ENCODE data around the gene NUDT12.

The NUDT12 gene

DNA sequence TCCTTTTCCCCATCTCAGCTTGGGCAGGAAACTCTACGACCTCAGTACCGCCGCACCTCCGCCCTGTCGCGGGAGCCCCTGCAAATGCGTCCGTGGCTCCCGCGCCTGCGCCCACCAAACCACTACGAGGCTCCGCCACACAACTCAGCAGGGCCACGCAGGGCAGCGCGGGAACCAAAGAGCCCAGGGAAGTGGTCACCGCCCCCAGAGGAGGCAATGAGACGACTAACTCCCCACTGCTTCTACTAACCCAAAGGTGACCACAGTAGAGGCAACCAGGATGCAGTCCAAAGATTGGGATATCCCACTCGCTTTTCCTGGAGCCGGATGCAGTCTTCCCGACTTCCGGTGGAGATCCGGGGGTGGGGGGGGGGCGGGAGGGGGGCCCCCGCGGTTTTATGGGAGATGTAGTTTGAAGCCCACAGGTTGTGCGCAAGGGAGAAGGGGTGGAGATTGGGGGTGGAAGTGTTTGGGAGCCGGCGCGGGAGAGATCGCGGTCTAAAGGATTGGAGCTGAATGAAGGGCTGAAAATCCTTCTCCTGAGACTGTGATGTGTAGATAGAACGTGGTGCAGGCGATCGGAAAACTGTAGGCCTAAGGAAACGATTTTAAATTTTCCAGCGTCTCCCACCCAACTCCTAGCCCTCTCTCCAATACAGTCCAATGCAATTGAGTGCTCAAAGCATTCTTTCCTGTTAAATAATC is at the start of gene NUDT12:
NUDT12 (minus strand) TSS at position 337 of the 705 bp plus-strand sequence. CDS start 2,541 bp downstream, outside the sequence.
- peak; percentile 38 for DNase-seq

GRCh38 chr5:103607346-103607745 is 44.8 kb upstream of the NUDT12 start:
- no peak for DNase-seq

DNA sequence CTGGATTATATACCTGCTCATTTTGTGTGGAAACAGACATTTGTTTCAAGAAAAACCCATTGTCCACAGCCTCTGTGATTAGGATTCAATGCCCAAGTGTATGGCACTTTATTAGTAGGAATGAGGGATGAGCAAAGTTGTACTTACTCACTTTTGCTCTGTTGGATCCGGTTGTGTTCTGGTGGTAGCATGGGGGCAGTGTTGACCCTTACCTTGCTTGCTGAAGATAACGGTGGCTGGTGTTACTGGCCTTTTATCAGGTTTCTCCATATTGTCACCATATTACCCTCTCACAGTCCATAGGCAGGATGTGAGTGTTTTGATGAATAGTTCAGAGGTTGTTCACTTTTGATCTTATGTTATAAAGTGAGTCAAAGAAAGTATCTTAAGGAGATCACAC is 42.7 kb upstream of the NUDT12 start:
- DNase-seq: no peak

GRCh38 chr5:103602438-103602837 is 39.8 kb upstream of the NUDT12 start:
- no peak for DNase-seq

DNA sequence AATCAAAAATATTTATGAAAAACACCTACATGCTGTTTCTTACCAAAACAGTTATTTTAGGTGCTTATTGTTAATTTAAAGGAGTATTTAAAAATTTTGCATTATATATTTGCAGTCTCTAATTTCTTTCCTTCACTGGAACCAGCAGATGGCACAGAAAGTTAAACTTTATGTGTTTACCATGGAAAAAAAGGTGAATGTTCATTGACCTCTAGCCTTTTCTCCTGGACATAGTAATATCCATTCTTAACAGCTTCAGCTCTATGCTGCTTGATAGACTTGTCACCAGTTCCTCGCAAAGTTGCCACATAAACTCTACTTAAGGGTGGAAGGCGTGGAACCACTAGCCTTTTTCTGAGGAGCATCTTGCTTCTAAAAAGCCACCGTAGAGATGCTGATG is 38.7 kb upstream of the NUDT12 start:
- no peak for DNase-seq

GRCh38 chr5:103600086-103600485 is 37.5 kb upstream of the NUDT12 start:
- DNase-seq: no peak

DNA sequence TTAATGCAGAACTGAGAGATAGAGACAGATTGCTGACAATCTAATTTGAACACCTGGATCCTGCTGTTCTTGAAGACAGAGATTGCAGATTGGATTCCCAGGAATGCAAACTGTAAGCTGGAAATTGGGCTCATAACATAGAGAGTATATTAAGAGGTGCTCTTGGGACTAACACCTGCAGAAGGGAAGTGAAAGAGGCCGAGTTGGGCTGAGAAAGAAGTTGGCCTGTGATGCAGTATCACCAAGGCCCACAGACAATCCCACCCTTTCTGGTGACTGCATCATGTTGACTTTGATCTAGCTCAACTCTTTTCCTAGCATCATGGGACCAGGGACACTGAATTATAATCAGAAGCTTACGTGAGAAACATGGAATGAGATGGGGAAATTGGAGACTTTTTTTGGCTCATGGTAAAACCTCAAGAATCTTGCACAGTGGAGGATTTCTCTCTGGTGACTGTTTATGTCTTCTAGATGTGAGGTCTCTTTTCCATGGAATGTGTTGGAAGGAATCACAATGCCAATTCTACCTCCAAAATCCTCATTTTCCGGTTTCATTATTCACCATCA is 36.5 kb upstream of the NUDT12 start:
- no peak for DNase-seq

DNA sequence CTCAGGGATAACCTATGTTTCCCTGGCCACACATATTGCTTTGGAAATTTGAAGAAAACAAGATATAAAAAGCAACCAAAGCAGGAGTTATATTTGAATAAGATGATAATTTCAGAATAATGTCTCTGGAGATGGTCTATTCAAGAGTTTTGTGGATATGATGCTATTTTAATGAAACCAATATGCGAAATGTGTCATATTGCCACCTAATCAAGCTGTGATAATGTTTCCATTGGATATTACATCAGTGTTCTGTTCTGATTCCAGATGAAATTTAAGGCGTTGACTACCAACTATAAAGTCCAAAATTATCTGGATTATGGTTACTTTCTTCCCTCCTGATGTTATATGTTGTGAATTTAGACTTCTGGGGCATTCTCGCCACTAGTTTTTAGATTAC is 27.6 kb upstream of the NUDT12 start:
- no peak for DNase-seq

DNA sequence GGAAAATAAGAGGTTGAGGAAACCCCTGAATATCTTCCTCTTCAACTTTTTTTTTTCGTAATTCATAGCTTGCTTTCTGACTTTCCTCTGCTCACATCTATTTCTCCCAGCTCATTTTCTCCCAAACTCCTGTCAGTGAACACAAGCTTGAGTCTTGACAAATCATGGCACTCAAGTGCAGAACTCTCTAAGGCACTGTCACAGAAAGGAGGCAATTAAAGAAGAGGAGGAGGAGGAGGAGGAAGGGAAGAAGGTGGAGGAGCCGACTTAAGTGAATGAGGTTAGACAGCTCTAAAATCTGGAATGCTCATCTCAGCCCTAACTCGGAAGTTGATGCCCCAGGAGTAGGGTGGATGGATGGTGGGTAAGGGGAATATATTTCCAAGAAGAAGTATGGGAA is 27.2 kb upstream of the NUDT12 start:
- DNase-seq: no peak

DNA sequence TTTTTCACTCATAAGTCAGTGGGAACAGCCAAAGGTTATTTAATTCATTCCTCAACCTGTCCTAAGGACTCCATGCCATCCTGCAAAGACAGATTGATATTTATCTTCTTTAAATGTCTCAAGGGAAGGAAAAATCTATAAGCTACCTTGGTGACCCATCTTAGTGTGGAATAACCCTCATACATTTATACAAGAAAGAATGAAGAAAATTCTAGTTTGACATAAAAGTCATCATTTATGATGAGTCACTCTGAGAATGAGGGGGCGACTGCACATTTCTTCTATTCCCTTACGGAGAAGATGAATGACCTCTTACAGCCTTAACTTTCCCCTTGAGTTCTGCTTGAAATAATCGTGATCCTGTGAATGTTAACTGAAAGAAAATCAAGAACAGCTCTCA is 26.8 kb upstream of the NUDT12 start:
- no peak for DNase-seq

DNA sequence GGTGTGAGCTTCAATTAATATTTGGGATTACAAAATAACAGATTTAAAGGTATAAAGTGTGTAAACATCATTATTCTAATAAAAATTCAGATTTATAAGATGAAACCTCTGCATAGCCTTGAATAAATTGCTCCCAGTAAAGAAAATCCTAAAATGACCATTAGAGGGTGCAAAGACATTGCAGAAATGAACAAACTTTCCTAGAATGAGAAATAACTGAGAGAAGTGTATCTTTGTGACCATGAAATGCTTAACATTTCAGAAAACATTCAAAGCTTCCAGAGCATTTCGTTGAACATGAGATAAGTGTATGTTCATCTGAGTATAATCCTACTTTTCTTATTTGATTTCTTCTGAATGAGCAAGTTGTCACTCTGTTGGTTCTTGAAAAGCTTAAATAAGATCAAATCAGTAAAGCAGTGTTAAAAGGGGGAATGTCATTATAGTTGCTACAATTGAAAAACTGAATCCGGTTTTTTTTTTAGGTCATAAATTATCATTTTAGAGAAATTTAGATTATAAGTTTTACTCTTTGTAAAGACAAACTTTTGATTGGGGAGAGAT is 24.7 kb upstream of the NUDT12 start:
- DNase-seq: no peak

DNA sequence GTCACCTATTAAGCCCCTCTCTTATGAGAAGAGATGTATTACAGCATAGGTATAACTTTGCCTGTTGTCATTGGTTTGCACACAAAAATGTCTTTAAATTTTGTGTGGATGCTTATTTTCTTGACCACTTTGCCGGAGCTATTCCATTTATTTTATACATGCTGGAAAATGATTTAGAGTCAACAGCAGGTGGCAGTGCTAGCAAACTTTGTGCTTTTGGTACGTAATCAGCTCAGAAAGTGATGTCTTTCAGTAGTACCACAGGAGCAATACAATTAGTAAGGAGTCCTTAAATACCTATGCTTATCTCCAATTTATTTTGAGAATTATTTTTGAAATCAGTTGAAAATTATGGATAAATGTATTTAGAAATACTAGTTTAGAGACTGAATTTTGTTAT is 19.8 kb upstream of the NUDT12 start:
- DNase-seq: no peak

DNA sequence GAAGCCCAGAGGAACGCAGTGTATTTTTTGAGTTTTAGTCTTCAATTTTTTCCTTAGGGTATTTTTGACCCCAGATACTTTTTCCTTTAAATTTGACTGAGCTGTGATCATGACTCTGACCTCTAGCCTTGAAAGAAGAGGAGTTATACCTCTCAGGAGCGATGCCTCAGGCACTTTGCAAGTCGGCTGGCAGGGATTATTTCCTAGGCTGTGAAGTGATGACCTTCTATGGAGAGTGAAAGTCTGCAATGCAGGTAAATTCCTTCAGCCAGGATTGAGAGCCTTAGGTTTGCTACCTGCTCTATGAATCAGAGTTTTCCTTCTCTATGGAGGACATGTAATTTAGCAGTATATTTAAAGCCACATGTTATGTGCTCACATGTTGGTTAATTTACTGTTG is 10.8 kb upstream of the NUDT12 start:
- DNase-seq: no peak

- no peak for DNase-seq
Measured at GRCh38 chr5:103572454-103572853, 9.9 kb upstream of the NUDT12 start.

- DNase-seq: no peak
Measured at GRCh38 chr5:103571730-103572129, 9.1 kb upstream of the NUDT12 start.

DNA sequence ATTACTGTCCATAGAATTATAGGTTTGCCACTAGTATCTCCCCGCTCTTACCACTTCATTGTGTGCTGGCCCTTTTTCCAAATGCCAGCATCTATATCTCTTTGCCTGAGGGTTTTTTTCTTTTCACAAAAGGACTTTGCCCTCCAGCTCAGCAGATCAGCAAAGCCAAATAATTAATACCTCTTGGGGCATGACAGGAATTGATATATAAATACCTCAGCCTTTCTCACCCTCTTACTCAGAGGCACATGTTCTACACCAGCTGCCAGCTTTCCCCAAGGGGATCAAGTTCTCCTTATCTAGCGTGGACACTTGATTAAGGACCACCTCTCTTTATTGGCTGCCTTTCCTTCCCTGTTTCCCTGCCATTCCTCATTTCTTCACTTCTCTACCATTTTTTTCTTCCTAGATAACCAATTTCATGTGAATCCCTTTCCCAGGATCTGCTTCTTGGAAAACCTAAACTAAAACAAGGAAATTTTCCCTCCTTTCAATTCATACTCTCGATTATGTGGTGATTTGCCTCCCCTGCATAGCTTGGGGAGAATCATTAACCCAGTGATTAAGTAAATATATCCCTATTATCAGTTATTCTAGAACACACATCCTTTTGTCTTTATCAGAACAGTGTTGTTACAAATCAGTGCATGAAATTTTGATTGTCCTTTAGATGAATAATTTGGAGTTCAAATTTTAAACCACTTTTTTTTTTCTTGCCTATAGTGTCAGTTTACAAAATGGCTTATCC is 6.9 kb upstream of the NUDT12 start:
- DNase-seq: no peak

GRCh38 chr5:103565719-103566118 is 3.1 kb upstream of the NUDT12 start:
- DNase-seq: no peak

DNA sequence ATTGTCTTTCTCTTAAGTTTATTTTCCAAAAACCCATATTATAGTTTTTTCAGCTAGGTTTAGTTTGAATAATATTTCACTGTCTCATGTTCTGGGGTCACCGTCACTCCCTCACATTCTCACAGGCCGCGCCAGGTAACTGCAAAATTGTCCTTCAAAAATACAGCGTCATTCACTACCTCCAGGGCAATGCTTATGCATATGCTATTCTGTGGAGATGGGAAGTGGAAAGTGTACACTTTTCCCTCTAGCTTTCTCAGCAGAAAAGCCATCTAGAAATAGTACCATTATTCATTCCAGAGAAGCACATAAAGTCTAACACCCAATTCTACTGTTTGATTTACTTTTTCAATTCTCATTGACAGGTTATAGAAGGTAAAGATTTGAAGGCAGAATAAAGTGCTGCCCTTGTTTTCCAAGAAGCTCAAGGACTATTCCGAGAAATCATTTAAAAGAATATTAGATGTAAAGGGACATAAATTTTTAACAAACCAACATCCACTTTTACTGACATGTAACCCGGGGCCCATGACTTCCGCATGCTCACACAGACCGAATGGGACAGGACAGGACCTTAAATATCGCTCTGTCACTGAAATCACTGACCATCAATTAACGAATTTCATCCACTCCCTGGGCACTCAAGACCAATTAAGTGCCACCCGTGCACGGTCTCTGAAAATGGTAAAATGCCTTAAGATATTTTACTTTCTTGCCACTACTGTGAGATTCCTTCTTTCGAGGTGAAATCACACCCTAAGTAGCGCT is 720 bp downstream of the NUDT12 start:
- DNase-seq: no peak

- no peak for DNase-seq
Measured at GRCh38 chr5:103560826-103561225, 1.8 kb downstream of the NUDT12 start.

DNA sequence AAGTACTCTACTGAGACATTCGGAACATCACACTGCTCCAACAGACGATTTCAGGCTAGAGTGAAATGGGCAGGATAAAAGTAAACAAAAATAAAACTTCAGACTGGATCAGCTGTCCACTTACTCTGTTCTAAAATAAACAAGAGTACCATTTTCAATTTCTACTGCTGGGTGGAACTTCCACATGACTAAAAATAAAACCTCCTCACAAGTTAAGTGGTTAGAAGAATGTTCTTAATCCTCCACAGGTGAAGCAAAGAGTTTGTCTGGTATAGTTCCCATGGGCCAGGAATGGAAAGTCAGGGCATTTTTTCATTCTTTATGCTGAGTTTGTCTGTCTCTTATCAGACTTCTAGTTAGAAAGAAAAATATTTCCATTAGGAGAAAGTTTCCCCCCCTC is 15.7 kb downstream of the NUDT12 start:
- no peak for DNase-seq

DNA sequence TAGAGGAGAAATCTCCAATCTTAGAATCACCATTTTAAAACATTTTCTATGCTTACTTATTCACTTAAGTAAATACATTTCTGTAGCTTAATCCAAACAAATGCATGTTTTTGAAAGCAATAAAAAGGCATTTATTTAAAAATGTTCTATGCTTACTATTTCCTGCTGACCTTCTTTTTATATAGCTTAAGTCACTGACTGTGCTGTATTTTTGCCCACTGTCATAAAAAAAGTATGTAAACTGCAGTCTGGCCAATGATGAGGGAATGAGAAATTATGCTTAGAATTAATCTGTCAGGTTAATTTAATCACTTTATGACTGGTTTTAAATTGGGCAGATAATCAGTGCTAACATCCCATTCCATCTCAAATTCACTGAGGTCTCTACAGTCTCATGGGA is 20.1 kb downstream of the NUDT12 start:
- no peak for DNase-seq

- no peak for DNase-seq
Measured at GRCh38 chr5:103541569-103541968, 21.0 kb downstream of the NUDT12 start.

DNA sequence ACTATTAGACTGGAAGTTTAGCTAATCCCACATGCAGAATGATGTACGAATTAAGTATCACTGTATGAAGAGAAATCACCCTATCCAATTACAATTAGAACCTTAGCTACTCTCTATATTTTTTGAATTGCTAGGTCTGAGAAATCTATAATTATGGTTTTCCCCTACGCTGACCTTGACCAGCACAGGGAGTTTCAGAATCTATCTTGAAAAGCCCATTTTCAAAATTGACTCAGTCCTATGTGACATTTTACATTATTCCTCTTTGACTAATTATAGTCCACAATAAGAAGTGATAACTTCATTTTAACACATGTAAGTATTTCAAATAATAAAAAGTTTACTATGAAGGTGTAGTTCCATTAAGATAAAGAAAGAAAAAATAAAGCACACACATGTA is 21.5 kb downstream of the NUDT12 start:
- no peak for DNase-seq
